Hepatocyte (in vitro differentiated cells): ENCODE data around the gene CLDN2. TPM values are rescaled to one million over a fixed set of nuclear protein-coding genes. Genes with fewer than 3 reads are reported as not detected.

Source experiments
- DNase-seq: peaks from one replicate; pipeline ENCODE4 v3.0.0-alpha.2; 2016; ENCODE audit warnings: low spot score
- H2AFZ ChIP-seq: fragments of 200-600 bp; sonication (generic); 2 replicates; pipeline ENCODE4 v1.6.0; 2016; ENCODE audit warnings: antibody characterized with exemption, mild to moderate bottlenecking
- H3K27ac ChIP-seq: fragments of 200-600 bp; sonication (generic); 2 replicates; pipeline ENCODE4 v1.5.1; 2016; ENCODE audit warnings: mild to moderate bottlenecking
- H3K27me3 ChIP-seq: fragments of 200-600 bp; sonication (generic); 2 replicates; pipeline ENCODE4 v1.6.1; 2016
- H3K36me3 ChIP-seq: fragments of 200-600 bp; sonication (generic); replicated peaks from 2 replicates; pipeline ENCODE4 v1.5.1; 2016; ENCODE audit warnings: low read depth; ENCODE audit not compliant: insufficient read depth
- H3K4me1 ChIP-seq: fragments of 200-600 bp; sonication (generic); 2 replicates; pipeline ENCODE4 v1.5.1; 2016; ENCODE audit warnings: mild to moderate bottlenecking, moderate library complexity; ENCODE audit not compliant: insufficient read depth
- H3K4me2 ChIP-seq: fragments of 200-600 bp; sonication (generic); 2 replicates; pipeline ENCODE4 v1.6.0; 2016
- H3K4me3 ChIP-seq: fragments of 200-600 bp; sonication (generic); 2 replicates; pipeline ENCODE4 v1.5.1; 2016; ENCODE audit warnings: mild to moderate bottlenecking
- H3K79me2 ChIP-seq: fragments of 200-600 bp; sonication (generic); 2 replicates; pipeline ENCODE4 v1.6.0; 2017; ENCODE audit warnings: mild to moderate bottlenecking
- H3K9me2 ChIP-seq: fragments of 200-600 bp; sonication (generic); replicated peaks from 2 replicates; pipeline ENCODE4 v1.6.0; 2017; ENCODE audit warnings: mild to moderate bottlenecking; ENCODE audit not compliant: insufficient read depth
- H3K9me3 ChIP-seq: fragments of 200-600 bp; sonication (generic); 2 replicates; pipeline ENCODE4 v1.5.1; 2016; ENCODE audit warnings: low read depth, mild to moderate bottlenecking
- H4K20me1 ChIP-seq: fragments of 200-600 bp; sonication (generic); 2 replicates; pipeline ENCODE4 v1.6.0; 2016; ENCODE audit warnings: mild to moderate bottlenecking; ENCODE audit not compliant: insufficient read depth, poor library complexity, severe bottlenecking
- EZH2 ChIP-seq: fragments of 200-600 bp; sonication (generic); IDR thresholded peaks from 2 replicates; pipeline ENCODE4 v1.6.1; 2016; ENCODE audit warnings: antibody characterized with exemption, mild to moderate bottlenecking, borderline replicate concordance
- EZH2phosphoT487 ChIP-seq: fragments of 200-600 bp; sonication (generic); IDR thresholded peaks from one replicate; pipeline ENCODE4 v1.6.1; 2018; ENCODE audit warnings: antibody characterized with exemption, mild to moderate bottlenecking, low read depth, moderate library complexity; ENCODE audit not compliant: unreplicated experiment, severe bottlenecking
- WGBS: methylation state at CpG from one replicate; pipeline ENCODE4 v1.1.6; 2016; ENCODE audit warnings: low lambda C conversion rate; ENCODE audit errors: missing lambda C conversion rate; 5-methylcytosine and 5-hydroxymethylcytosine counted together
- polyA plus RNA-seq: library from polyadenylated mRNA; unstranded; fragments of >200 nt; fragmentation: Nextera tagmentation; extraction: Ambion mirVana; gene quantifications from 2 replicates; pipeline ENCODE4 v1.2.1, GENCODE V29; 2016
- total RNA-seq: library from RNA; depleted of rRNA; stranded (reverse); fragments of >200 nt; gene quantifications from 2 replicates; pipeline ENCODE4 v1.2.3, GENCODE V29; 2014
- TF ChIP-seq, protein P1 (sequence below): fragments of 200-600 bp; sonication (generic); IDR thresholded peaks from 2 replicates; pipeline ENCODE4 v1.5.1; 2016; ENCODE audit warnings: antibody characterized with exemption, mild to moderate bottlenecking; ENCODE audit not compliant: poor library complexity

Gene CLDN2
- total and polyA plus RNA-seq, 2 experiments from 2014 or later: 4.9 to 5.2 TPM

- H3K4me3 ChIP-seq: no peak overlapping the region
- no peak for DNase-seq
- 83% methylated on average over 3 of the region's 3 CpGs for WGBS
- no peaks in the 10 kb centered on the region for H4K20me1 ChIP-seq
- H3K9me2 ChIP-seq: no peaks in the 10 kb centered on the region
- H3K27ac ChIP-seq: no peak overlapping the region
- TF ChIP-seq EZH2 (no peak), EZH2phosphoT487 (no peak)
- TF ChIP-seq, protein P1, sequence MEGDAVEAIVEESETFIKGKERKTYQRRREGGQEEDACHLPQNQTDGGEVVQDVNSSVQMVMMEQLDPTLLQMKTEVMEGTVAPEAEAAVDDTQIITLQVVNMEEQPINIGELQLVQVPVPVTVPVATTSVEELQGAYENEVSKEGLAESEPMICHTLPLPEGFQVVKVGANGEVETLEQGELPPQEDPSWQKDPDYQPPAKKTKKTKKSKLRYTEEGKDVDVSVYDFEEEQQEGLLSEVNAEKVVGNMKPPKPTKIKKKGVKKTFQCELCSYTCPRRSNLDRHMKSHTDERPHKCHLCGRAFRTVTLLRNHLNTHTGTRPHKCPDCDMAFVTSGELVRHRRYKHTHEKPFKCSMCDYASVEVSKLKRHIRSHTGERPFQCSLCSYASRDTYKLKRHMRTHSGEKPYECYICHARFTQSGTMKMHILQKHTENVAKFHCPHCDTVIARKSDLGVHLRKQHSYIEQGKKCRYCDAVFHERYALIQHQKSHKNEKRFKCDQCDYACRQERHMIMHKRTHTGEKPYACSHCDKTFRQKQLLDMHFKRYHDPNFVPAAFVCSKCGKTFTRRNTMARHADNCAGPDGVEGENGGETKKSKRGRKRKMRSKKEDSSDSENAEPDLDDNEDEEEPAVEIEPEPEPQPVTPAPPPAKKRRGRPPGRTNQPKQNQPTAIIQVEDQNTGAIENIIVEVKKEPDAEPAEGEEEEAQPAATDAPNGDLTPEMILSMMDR: no peak
- H3K36me3 ChIP-seq: no peaks in the 10 kb centered on the region
- no peaks in the 10 kb centered on the region for H3K79me2 ChIP-seq
- H3K4me2 ChIP-seq: no peak overlapping the region
- H3K9me3 ChIP-seq: no peaks in the 10 kb centered on the region
- no peaks in the 10 kb centered on the region for H3K27me3 ChIP-seq
- no peak overlapping the region for H2AFZ ChIP-seq
- H3K4me1 ChIP-seq: no peaks in the 10 kb centered on the region
Measured at GRCh38 chrX:106948641-106949040, 28.4 kb downstream of the CLDN2 start.

- Histone ChIP-seq H3K36me3 (no peaks in the 10 kb centered on the region), H3K4me3 (no peak overlapping the region), H3K27ac (no peak overlapping the region), H3K4me2 (no peak overlapping the region), H4K20me1 (no peaks in the 10 kb centered on the region), H3K9me2 (no peaks in the 10 kb centered on the region), H3K27me3 (no peaks in the 10 kb centered on the region), H3K9me3 (no peaks in the 10 kb centered on the region), H3K79me2 (no peaks in the 10 kb centered on the region), H2AFZ (no peak overlapping the region), H3K4me1 (no peaks in the 10 kb centered on the region)
- 70% methylated on average over 1 of the region's 1 CpG for WGBS
- no peak for DNase-seq
- TF ChIP-seq, protein P1: no peak
Measured at GRCh38 chrX:106949366-106949765, 29.2 kb downstream of the CLDN2 start.

- DNase-seq: no peak
- no peak for TF ChIP-seq EZH2phosphoT487
- TF ChIP-seq EZH2: no peak
- TF ChIP-seq, protein P1: no peak
- Histone ChIP-seq H3K9me3 (no peaks in the 10 kb centered on the region), H3K4me2 (no peak overlapping the region), H3K27me3 (no peaks in the 10 kb centered on the region), H3K36me3 (no peaks in the 10 kb centered on the region), H3K4me3 (no peak overlapping the region), H3K4me1 (no peaks in the 10 kb centered on the region), H4K20me1 (no peaks in the 10 kb centered on the region), H2AFZ (no peak overlapping the region), H3K9me2 (no peaks in the 10 kb centered on the region), H3K27ac (no peak overlapping the region), H3K79me2 (no peaks in the 10 kb centered on the region)
- WGBS: 56% methylated on average over 2 of the region's 2 CpGs
Measured at GRCh38 chrX:106950381-106950780, 30.2 kb downstream of the CLDN2 start.

DNA sequence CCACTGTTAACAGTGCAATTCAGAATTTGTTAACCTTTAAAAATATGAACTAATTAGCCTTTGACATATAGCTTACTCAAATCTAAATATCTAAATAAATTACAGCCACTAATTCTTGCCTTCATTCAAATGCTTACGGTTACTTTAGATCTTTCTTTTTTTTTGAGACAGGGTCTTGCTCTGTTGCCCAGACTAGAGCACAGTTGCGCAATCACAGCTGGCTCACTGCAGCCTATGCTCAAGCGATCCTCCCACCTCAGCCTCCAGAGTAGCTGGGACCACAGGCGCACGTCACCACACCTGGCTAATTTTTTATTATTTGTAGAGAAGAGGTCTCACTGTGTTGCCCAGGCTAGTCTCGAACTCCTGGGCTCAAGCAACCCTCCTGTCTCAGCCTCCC is 31.0 kb downstream of the CLDN2 start:
- no peak overlapping the region for H2AFZ ChIP-seq
- H3K79me2 ChIP-seq: no peaks in the 10 kb centered on the region
- H3K4me2 ChIP-seq: no peak overlapping the region
- DNase-seq: no peak
- H4K20me1 ChIP-seq: no peaks in the 10 kb centered on the region
- no peaks in the 10 kb centered on the region for H3K9me2 ChIP-seq
- no peak overlapping the region for H3K4me3 ChIP-seq
- no peaks in the 10 kb centered on the region for H3K4me1 ChIP-seq
- no peaks in the 10 kb centered on the region for H3K36me3 ChIP-seq
- H3K27ac ChIP-seq: no peak overlapping the region
- H3K27me3 ChIP-seq: no peaks in the 10 kb centered on the region
- WGBS: 87% methylated on average over 6 of the region's 6 CpGs
- no peaks in the 10 kb centered on the region for H3K9me3 ChIP-seq
- TF ChIP-seq, protein P1: no peak
- TF ChIP-seq EZH2phosphoT487 (no peak), EZH2 (no peak)
